ENCODE results near the gene MRTO4. TPM values are rescaled to one million over a fixed set of nuclear protein-coding genes. Genes with fewer than 3 reads are reported as not detected.

The MRTO4 gene
- total and polyA plus RNA-seq, 9 of the 15 experiments (the other 6 are each of a cell fraction or from before 2014, with no cell fraction given) = 62.0 to 173 (median 146) TPM

GRCh38 chr1:19209439-19209989 lies 42.1 kb upstream of the MRTO4 start (continued):
- TF ChIP-seq REST (IDR thresholded peaks at IDR 0.05; ENCODE audit: borderline replicate concordance) (peak; percentile 5; the same call in 1 of the 2 replicates), REST (CRISPR knock-in tag; IDR thresholded peaks at IDR 0.05; ENCODE audit: low read depth) (no peak), NFATC3 (IDR thresholded peaks at IDR 0.05) (peak; percentile 25; the same call in 1 of the 2 replicates), DPF2 (IDR thresholded peaks at IDR 0.05) (peak; percentile 50; the same call in 1 of the 2 replicates), ZNF12 (CRISPR knock-in tag; IDR thresholded peaks at IDR 0.05) (0 out of 2 replicates have a peak, but pooled peaks have one; percentile 53), MECOM (CRISPR knock-in tag; IDR thresholded peaks at IDR 0.05) (0 out of 2 replicates have a peak, but pooled peaks have one; percentile 55), DMBX1 (CRISPR knock-in tag; IDR thresholded peaks at IDR 0.05; ENCODE audit: borderline replicate concordance) (no peak)

All from K562 (cell line).